GM19351 (cell line): ENCODE data around the gene MAG.

Experiments used
- ATAC-seq: cut with Tn5 transposase; IDR thresholded peaks from one replicate; pipeline ENCODE4 v1.9.1; 2021; ENCODE audit warnings: mild to moderate bottlenecking, moderate library complexity; ENCODE audit not compliant: unreplicated experiment

Gene MAG

GRCh38 chr19:35341565-35342225 is 49.7 kb downstream of the MAG start:
- no peak for ATAC-seq

GRCh38 chr19:35342430-35342829 is 50.5 kb downstream of the MAG start:
- ATAC-seq: no peak

- ATAC-seq: no peak
These were observed 52.6 kb downstream of the MAG start for GRCh38 chr19:35344511-35345031.

- no peak for ATAC-seq
These were observed 53.7 kb downstream of the MAG start for GRCh38 chr19:35345671-35346111.

GRCh38 chr19:35346193-35347052 is 54.5 kb downstream of the MAG start:
- ATAC-seq: no peak

- ATAC-seq: peak; percentile 47
These were observed 55.4 kb downstream of the MAG start, which contains the start of gene FFAR1 for GRCh38 chr19:35347171-35347929. TSS of gene FFAR1 (plus strand) at chr19:35347902. CDS start at chr19:35351552, 3,650 bp downstream.

- no peak for ATAC-seq
These were observed 56.0 kb downstream of the MAG start for GRCh38 chr19:35347930-35348298.

- ATAC-seq: no peak
These were observed 57.1 kb downstream of the MAG start for GRCh38 chr19:35348911-35349611.

- no peak for ATAC-seq
These were observed 57.9 kb downstream of the MAG start for GRCh38 chr19:35349614-35350521.

- no peak for ATAC-seq
These were observed 58.6 kb downstream of the MAG start for GRCh38 chr19:35350591-35350990.

GRCh38 chr19:35351411-35352176 is 59.6 kb downstream of the MAG start:
- no peak for ATAC-seq

- ATAC-seq: no peak
These were observed 60.2 kb downstream of the MAG start for GRCh38 chr19:35352177-35352447.

- ATAC-seq: no peak
These were observed 60.7 kb downstream of the MAG start for GRCh38 chr19:35352448-35353304.

GRCh38 chr19:35353635-35354034 is 61.7 kb downstream of the MAG start:
- no peak for ATAC-seq

- ATAC-seq: no peak
These were observed 62.9 kb downstream of the MAG start for GRCh38 chr19:35354898-35355297.

GRCh38 chr19:35355791-35356460 is 64.0 kb downstream of the MAG start:
- no peak for ATAC-seq

GRCh38 chr19:35357867-35358573 is 66.1 kb downstream of the MAG start, which contains the start of gene FFAR3:
TSS of gene FFAR3 (plus strand) at chr19:35358460. CDS start at chr19:35358891, 431 bp downstream.
- ATAC-seq: no peak
